Ecto neural progenitor cell (in vitro differentiated cells): ENCODE measurements around the gene MGLL.

ENCODE experiments used
- DNase-seq: peaks from one replicate; pipeline ENCODE4 v3.0.0-alpha.2; 2018; ENCODE audit warnings: low spot score

Gene MGLL

DNA sequence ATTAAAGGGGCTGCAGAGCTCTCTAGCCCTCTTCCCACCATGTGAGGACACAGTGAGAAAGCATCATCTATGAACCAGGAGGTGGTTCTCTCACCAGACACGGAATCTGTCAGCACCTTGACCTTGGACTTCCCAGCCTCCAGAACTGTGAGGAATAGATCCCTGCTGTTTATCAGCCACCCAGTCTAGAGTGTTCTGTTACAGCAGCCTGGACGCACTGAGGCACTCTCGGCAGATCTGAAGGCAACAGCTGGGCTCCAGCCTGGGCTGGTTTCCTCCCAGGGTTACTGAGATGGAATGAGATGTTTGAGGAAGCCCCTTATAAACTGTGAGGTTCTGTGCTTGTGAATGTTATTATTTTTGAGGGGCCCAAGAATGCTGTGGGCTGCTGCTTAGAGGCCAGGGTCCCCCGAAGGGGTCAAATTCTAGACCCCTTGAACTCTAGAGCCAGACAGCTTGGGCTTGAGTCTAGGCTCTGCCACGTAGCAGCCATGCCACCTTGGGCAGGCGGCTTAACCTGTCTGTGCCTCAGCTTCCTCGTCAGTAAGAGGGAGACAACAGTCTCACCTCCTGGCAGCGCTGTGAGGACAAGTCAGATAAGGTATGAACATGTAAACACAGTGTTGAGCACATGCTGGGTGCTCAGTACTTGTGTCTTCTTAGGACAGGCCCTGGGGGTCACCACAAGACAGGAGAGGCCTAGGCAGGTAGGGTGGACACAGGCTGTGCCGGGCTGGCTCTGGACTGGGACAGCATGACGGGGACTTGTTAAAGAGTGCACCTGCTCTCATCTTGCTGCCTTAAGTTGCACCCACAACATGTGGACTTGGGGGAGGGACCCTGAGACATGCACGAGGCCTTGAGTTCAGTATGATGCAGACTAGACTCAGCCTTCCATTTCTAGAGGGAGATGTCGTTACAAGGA lies 49.2 kb downstream of the MGLL start:
- no peak for DNase-seq

DNA sequence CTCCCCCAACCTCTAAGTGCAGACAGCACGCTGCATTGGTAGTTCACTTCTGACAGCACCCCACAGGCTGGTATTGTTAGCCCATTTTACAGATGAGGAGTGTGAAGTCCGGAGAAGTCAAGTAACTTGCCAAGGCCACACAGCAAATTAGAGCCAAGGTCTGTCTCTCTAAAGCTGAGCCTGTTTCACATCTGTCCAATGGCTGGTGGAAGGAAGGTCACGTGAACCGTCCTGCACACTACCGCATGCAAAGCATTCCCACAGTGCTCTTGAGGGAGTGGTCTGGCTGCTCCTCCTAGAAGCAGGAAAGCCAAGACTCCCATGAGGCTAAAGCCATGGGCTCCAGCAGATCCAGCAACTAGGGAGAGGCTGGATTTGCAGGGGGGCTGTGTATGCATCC lies 50.0 kb downstream of the MGLL start:
- DNase-seq = no peak

DNA sequence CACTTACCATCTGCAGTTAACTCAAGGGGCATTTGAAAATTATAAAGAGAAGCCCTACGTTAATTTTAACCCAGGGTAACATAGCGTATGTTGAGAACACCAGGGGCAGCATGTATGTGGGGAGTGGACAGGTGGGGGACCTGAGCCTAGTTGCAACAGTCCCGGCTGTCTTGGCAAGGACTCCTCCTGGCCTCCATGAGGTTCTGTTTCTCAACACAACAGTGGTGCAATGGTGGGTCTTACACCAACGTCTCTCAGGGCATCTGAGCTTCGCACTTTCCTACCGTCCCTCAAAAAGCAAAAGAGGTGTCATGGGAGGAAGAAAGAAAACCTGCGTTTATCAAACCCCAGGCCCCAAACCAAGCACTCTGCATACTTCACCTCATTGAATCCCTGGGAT lies 50.6 kb downstream of the MGLL start:
- no peak for DNase-seq

GRCh38 chr3:127770671-127771355 lies 51.5 kb downstream of the MGLL start:
- no peak for DNase-seq

- no peak for DNase-seq
Measured at GRCh38 chr3:127769284-127770081, 52.8 kb downstream of the MGLL start.

GRCh38 chr3:127768346-127769008 lies 53.8 kb downstream of the MGLL start:
- no peak for DNase-seq

DNA sequence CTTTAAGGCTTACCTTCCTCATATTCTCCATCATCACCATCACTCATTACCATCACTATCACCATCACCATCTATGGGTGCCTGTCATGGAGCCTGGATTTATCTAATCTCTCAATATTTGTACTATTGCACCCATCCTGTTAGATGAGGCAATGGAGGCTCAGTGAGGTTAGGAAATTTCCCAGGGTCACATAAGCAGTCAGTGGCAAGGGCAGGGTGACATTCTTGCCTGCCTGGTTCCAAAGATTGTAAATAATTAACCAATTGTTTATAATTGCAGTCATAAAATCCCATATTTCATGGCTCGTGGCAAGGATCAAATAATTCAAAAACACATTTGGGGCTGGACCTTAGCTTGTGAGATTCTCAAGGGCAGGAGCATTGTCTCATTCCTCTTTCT lies 55.2 kb downstream of the MGLL start:
- no peak for DNase-seq

- no peak for DNase-seq
Measured at GRCh38 chr3:127765735-127766134, 56.6 kb downstream of the MGLL start.

DNA sequence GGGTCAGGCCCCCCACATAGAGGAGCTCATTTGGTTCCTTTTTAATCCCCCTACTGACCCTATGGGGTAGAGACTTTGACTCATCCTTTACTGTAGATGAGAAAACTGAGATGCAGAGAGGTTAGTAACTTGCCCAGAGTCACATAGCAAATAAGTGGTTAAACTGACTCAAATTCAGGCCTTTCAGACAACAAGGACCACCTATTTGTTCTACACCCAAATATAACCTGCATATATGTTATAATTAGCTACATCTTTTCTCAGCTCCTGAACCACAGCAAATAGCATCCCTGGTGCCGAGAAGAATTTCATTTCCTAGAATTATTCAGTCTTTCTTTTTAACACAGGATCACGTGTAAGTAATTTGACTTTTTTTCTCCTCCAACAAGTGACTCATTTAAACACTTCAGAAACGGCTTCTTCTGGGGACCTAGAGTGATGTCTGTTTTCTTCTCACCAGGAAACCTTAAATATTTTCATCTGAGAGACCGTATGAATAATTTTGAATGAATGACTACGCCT lies 57.4 kb downstream of the MGLL start:
- no peak for DNase-seq

DNA sequence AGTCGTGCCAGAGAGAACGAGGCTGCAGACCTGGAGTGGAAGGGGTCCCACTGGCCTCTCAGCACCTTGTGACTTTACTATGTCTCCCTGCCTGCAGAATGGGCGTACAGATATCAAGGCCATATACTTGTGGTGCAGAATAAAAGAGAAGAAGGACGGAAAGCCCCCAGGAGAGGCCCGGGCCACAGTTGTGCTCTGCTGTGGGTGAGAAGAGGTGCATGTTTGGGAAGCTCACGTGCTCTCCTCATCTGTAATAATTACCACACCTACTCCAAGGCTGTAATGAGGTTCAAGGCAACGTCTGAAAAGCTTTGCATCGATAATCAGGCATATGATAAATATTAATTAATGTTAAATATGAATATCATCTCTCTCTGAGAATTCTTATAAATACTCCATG lies 58.0 kb downstream of the MGLL start:
- DNase-seq = no peak

DNA sequence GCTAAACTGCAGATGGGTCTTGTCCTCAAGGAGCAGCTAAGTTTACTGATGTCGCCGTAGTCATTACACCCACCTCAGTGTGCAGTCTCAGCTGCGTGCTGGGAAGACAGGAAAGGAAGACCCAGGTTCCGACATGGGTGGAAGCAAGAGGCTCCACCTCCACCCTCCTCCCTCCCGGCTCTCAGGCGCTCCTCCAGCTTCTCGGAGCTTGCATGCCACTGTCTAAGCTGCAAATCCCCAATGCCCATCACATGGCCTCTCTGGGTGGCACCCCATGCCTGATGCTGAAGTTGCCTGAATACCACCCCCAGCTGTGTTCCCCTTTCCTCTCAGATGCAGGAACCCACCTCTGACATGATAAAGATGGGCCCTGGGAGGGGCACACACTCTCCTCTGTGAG lies 58.5 kb downstream of the MGLL start:
- no peak for DNase-seq

DNA sequence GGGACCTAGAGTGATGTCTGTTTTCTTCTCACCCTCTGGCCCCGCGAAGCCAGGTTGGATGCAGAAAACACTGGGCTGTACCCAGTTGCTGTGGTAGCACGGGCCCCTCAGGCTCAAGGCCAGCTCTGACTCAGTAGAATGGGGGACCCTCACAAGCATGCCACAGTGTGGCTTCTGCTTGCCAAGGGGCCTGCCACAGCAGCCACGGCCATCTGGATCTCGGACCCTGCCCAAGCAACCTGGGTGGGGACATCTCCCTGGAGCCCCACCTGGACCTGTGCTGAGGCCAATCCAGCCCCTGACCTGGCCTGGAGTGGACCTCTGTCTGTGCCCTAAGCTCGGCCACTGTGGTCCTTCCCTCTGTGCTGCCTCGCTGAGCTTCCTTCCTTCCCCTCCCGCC lies 59.0 kb downstream of the MGLL start:
- no peak for DNase-seq

- no peak for DNase-seq
Measured at GRCh38 chr3:127762787-127763105, 59.6 kb downstream of the MGLL start.

DNA sequence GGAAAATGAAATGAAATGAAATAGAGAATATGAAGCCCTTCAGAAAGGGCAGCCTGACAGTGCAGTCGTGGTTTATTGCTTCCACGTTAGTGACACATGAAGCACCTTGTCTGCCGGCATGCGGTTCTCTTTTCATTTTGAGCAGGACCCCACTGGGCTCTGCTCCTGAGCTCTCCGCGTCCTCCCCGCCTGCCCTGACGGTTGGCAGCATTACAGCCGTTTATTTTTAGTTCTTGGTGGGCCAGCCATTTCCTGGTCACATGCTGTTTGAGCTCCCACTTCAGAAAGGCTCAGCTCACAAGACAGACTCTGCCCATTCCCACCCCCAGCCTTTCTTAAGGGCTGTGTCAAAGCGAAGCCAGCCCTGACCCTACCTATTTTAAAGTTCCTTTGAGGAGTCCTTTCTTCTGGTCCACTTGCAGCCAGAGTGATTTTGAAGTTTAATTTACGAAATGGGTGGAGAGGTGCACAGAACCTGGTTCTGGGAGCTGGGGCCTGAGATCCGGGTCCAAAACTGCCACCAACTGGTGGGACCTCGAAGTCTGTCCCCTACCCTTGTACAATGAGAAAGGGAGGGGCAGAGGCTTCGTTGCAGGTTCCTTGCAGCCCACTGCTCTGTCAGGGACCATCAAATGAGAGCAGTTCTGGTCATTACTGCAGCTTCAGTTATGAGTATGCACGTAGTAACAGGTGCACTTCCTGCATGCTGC lies 60.1 kb downstream of the MGLL start:
- no peak for DNase-seq

- DNase-seq = no peak
Measured at GRCh38 chr3:127761441-127761801, 60.9 kb downstream of the MGLL start.

DNA sequence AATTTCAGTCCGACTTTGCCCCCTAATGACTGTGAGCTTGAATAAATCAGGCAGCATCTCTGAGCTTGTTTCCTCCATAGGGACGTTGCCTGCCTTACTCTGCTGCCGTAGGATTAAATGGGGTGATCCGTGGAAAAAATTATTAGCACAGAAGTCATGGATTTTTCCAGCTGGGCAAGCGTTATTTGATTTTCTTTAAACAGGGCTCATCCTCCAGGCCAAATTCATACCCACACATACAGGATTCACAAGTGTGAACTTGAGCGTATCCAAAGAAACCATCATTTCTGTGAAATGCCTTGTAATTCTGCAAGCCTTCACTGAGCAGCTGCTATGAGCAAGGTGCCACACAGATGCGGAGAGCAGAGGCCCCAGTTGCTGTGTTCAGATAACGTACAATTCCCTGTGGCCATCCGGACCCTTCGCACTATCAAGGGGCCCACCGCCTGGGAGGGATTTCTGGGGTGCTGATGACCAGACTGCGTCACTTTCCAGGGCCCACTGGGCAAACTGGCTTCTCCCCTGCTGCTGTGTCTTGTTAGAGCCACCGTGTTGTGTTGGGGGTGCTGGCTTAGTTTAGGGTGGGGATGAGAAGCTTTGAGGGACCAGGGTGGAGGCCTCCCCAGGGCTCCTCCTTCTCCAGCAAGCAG lies 61.4 kb downstream of the MGLL start:
- no peak for DNase-seq

DNA sequence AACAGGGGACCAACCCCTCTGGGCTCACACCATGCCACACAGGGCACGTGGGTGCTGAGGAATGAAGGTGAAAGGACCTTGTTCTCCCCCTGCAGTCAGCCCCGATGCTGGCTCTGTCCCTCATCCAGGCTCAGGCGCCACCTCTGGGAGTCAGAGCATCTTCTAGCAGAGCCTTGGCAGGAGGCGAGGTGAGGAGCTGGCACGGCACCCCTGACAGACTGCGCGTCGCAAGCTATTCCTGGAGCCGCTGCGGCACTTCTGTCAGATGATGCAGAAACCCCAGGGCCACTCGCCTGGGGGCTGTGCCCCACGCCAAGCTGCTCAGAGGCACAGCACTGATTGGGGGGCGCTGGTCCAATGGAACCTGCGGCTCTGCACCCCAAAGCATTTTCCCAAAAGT lies 62.0 kb downstream of the MGLL start:
- no peak for DNase-seq

- DNase-seq = no peak
Measured at GRCh38 chr3:127759826-127760225, 62.5 kb downstream of the MGLL start.

DNA sequence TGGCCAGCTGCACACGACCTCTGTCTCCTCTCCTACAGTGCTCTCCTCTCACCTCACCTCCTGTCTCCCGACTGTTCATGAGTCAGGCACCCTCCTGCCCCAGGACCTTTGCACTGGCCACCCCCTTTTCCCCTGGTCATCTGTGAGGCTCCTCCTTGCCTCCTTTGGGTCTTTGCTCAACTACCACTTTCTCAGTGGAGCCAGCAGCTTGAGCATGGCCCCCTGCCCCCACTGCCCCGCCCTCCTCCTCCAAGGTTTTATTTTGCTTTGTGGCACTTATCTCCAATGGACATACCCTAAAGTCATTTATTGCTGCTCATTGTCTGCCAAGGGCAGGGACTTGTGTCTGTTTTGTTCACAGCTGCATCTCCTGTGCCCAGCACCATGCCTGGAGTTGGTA lies 64.3 kb downstream of the MGLL start:
- no peak for DNase-seq

DNA sequence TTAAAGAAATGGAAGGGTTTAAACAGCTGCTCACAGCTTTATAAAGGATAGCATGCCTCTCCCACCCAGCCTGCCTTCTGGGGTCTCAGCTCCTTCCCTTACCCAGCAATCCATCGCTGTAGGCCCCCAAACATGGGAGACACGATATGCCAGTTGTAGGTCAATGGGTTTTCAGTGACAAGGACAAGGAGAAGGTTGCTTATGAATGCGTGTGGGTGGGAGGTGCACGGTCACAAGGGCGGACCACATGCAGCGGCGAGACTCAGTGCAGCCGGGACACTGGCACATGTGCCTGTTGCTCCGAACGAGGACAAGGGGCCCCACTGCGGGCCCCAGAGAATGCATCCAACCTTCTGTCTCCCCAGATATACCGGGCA lies 67.0 kb downstream of the MGLL start:
- DNase-seq = no peak
